HepG2 (cell line): ENCODE measurements around the gene ABCC10. TPM values are rescaled to one million over a fixed set of nuclear protein-coding genes. Genes with fewer than 3 reads are reported as not detected.

Experiments
- ARNTL ChIP-seq: sonication (generic); formaldehyde crosslinking; IDR thresholded peaks from 2 replicates; pipeline ENCODE4 v1.4.0; 2020; ENCODE audit warnings: mild to moderate bottlenecking, missing genetic modification reagents
- KDM5B ChIP-seq: sonication (generic); formaldehyde crosslinking; IDR thresholded peaks from 2 replicates; pipeline ENCODE4 v1.4.0; 2020; ENCODE audit warnings: missing genetic modification reagents, mild to moderate bottlenecking, borderline replicate concordance
- MIER3 ChIP-seq: IDR thresholded peaks from 2 replicates; pipeline ENCODE4 v1.6.1; 2016; ENCODE audit warnings: missing compliant biosample characterization, borderline replicate concordance
- MTA3 ChIP-seq: sonication (generic); formaldehyde crosslinking; IDR thresholded peaks from 2 replicates; pipeline ENCODE4 v1.4.0; 2020; ENCODE audit warnings: missing genetic modification reagents
- NR2F6 ChIP-seq, 2 experiments: IDR thresholded peaks; 2 replicates each; pipeline ENCODE4 v1.6.1; 2016; ENCODE audit warnings: antibody characterized with exemption in 1 of 2, mild to moderate bottlenecking in 1 of 2
- SAP130 ChIP-seq: IDR thresholded peaks from 2 replicates; pipeline ENCODE4 v1.6.1; 2016; ENCODE audit warnings: low read depth
- SIN3B ChIP-seq: fragments of 150-350 bp; IDR thresholded peaks from 2 replicates; pipeline ENCODE4 v1.6.1; 2014; ENCODE audit warnings: low read length
- SMC3 ChIP-seq: IDR thresholded peaks from 2 replicates; pipeline ENCODE4 v1.6.1; 2011; ENCODE audit warnings: low read length, improper control_type of control experiment
- TBP ChIP-seq: sonication (generic); formaldehyde crosslinking; IDR thresholded peaks from 2 replicates; pipeline ENCODE4 v1.5.0; 2020; ENCODE audit warnings: missing genetic modification reagents
- U2AF2 ChIP-seq: fragments of 200-400 bp; formaldehyde crosslinking; IDR thresholded peaks from 2 replicates; pipeline ENCODE4 v1.6.1; 2017; ENCODE audit warnings: low read depth, mild to moderate bottlenecking, low read length
- ZFP1 ChIP-seq: IDR thresholded peaks from 2 replicates; pipeline ENCODE4 v1.6.1; 2016
- ZFP82 ChIP-seq: sonication (generic); formaldehyde crosslinking; IDR thresholded peaks from 2 replicates; pipeline ENCODE4 v1.5.1; 2020; ENCODE audit warnings: mild to moderate bottlenecking, missing genetic modification reagents, borderline replicate concordance
- ZMYM3 ChIP-seq: sonication (generic); formaldehyde crosslinking; IDR thresholded peaks from 2 replicates; pipeline ENCODE4 v1.5.1; 2020; ENCODE audit warnings: mild to moderate bottlenecking, missing genetic modification reagents
- ZNF12 ChIP-seq: sonication (generic); formaldehyde crosslinking; IDR thresholded peaks from 2 replicates; pipeline ENCODE4 v1.5.0; 2020; ENCODE audit warnings: missing genetic modification reagents
- ZNF234 ChIP-seq: sonication (generic); formaldehyde crosslinking; conservative IDR thresholded peaks from 2 replicates; pipeline ENCODE4 v1.5.1; 2020; ENCODE audit warnings: mild to moderate bottlenecking, missing genetic modification reagents
- ZNF430 ChIP-seq: sonication (generic); formaldehyde crosslinking; IDR thresholded peaks from 2 replicates; pipeline ENCODE4 v1.9.0; 2021; ENCODE audit warnings: mild to moderate bottlenecking, missing genetic modification reagents
- ZNF496 ChIP-seq: sonication (generic); formaldehyde crosslinking; IDR thresholded peaks from 2 replicates; pipeline ENCODE4 v1.8.1; 2023; ENCODE audit warnings: mild to moderate bottlenecking, moderate library complexity, missing genetic modification reagents; ENCODE audit not compliant: insufficient replicate concordance
- ZNF530 ChIP-seq: sonication (generic); formaldehyde crosslinking; IDR thresholded peaks from 2 replicates; pipeline ENCODE4 v1.5.0; 2020; ENCODE audit warnings: low read depth, mild to moderate bottlenecking, missing genetic modification reagents
- ZNF703 ChIP-seq: sonication (generic); formaldehyde crosslinking; IDR thresholded peaks from 2 replicates; pipeline ENCODE4 v1.5.1; 2020; ENCODE audit warnings: missing genetic modification reagents, mild to moderate bottlenecking, moderate library complexity, borderline replicate concordance
- ZSCAN22 ChIP-seq: sonication (generic); formaldehyde crosslinking; IDR thresholded peaks from 2 replicates; pipeline ENCODE4 v1.4.0; 2020; ENCODE audit warnings: mild to moderate bottlenecking, missing genetic modification reagents
- polyA plus RNA-seq, 8 experiments: library from polyadenylated mRNA; depleted of rRNA in 3 of 8; stranded (reverse) in 7 of 8; unstranded in 1 of 8; fragments of >200 nt; fragmentation: Illumina TruSeq in 4 of 8; extraction: Trizol in 4 of 8; gene quantifications; 2 replicates each; pipeline versions ENCODE4 v1.2.1 to v1.2.3, GENCODE V29; 2011 to 2016; ENCODE audit warnings: low read depth in 4 of 8, missing spikeins in 1 of 8, mixed read lengths in 1 of 8; ENCODE audit not compliant: insufficient read depth in 1 of 8
- total RNA-seq, 5 experiments: library from RNA; depleted of rRNA; stranded (reverse); fragments of >200 nt; fragmentation: Illumina TruSeq; extraction: Trizol; gene quantifications; 2 replicates each; pipeline ENCODE4 v1.2.3, GENCODE V29; 2016; ENCODE audit warnings: low read depth in 1 of 5
- TF ChIP-seq, protein P1 (sequence below): sonication (generic); formaldehyde crosslinking; IDR thresholded peaks from 2 replicates; pipeline ENCODE4 v1.4.0; 2020; ENCODE audit warnings: mild to moderate bottlenecking, missing genetic modification reagents
- TF ChIP-seq, protein P2 (sequence below): fragments of 450-650 bp; IDR thresholded peaks from 2 replicates; pipeline ENCODE4 v1.6.1; 2016
- TF ChIP-seq, protein P3 (sequence below): sonication (generic); formaldehyde crosslinking; IDR thresholded peaks from 2 replicates; pipeline ENCODE4 v1.4.0; 2020; ENCODE audit warnings: missing genetic modification reagents, borderline replicate concordance
- TF ChIP-seq, protein P4 (sequence below): conservative IDR thresholded peaks from 2 replicates; pipeline ENCODE4 v1.6.1; 2018; ENCODE audit warnings: missing genetic modification reagents

ABCC10 gene
- total and polyA plus RNA-seq, 2 of the 13 experiments (the other 11 are each of a cell fraction or from before 2014, with no cell fraction given), result 16.0 to 24.3 TPM

DNA sequence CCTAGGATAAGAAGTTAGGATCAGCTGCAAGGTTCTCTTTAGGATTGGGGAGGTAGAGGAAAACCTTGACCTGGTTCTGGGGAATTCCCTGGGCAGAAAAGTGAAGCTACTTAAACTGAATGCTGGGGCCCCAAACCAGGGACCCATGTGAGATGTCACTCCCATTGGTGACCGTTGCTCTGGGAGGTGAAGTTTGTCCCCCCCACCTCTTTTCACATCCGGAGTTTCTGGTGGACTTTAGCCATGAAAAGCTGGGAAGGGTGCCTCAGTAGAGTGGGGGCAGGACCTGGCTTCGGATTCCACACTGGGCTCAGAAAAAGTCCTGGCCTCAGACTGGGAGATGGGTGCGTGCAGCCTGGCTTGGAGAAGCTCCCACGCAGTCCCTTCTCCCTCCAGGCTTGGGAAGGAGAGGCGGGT lies 63.2 kb downstream of the ABCC10 start (continued):
- no peak for TF ChIP-seq ZNF530
- no peak for TF ChIP-seq ZSCAN22
- TF ChIP-seq SMC3, result no peak
- TF ChIP-seq TBP, result no peak
- peak; percentile 77 for TF ChIP-seq NR2F6 (IDR thresholded peaks at IDR 0.05)
- peak; percentile 87 for TF ChIP-seq NR2F6 (CRISPR knock-in tag; IDR thresholded peaks at IDR 0.05)
- TF ChIP-seq ZNF703, result no peak
- no peak for TF ChIP-seq SIN3B
- no peak for TF ChIP-seq ZNF234 (CRISPR knock-in tag)
- no peak; the same call in none of the 2 replicates for TF ChIP-seq SAP130
- no peak for TF ChIP-seq U2AF2
- peak; percentile 22; the same call in 1 of the 2 replicates for TF ChIP-seq ZNF12
- TF ChIP-seq ZNF496 (CRISPR knock-in tag), result no peak
- peak; percentile 96; the same call in 1 of the 2 replicates for TF ChIP-seq ZMYM3 (CRISPR knock-in tag)
- no peak for TF ChIP-seq KDM5B (CRISPR knock-in tag)
- TF ChIP-seq ARNTL, result no peak
- TF ChIP-seq ZFP1, result no peak
- TF ChIP-seq, protein P1, sequence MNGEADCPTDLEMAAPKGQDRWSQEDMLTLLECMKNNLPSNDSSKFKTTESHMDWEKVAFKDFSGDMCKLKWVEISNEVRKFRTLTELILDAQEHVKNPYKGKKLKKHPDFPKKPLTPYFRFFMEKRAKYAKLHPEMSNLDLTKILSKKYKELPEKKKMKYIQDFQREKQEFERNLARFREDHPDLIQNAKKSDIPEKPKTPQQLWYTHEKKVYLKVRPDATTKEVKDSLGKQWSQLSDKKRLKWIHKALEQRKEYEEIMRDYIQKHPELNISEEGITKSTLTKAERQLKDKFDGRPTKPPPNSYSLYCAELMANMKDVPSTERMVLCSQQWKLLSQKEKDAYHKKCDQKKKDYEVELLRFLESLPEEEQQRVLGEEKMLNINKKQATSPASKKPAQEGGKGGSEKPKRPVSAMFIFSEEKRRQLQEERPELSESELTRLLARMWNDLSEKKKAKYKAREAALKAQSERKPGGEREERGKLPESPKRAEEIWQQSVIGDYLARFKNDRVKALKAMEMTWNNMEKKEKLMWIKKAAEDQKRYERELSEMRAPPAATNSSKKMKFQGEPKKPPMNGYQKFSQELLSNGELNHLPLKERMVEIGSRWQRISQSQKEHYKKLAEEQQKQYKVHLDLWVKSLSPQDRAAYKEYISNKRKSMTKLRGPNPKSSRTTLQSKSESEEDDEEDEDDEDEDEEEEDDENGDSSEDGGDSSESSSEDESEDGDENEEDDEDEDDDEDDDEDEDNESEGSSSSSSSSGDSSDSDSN (CRISPR knock-in tag), result no peak
- TF ChIP-seq, protein P2, sequence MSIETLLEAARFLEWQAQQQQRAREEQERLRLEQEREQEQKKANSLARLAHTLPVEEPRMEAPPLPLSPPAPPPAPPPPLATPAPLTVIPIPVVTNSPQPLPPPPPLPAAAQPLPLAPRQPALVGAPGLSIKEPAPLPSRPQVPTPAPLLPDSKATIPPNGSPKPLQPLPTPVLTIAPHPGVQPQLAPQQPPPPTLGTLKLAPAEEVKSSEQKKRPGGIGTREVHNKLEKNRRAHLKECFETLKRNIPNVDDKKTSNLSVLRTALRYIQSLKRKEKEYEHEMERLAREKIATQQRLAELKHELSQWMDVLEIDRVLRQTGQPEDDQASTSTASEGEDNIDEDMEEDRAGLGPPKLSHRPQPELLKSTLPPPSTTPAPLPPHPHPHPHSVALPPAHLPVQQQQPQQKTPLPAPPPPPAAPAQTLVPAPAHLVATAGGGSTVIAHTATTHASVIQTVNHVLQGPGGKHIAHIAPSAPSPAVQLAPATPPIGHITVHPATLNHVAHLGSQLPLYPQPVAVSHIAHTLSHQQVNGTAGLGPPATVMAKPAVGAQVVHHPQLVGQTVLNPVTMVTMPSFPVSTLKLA, result no peak
- no peak for TF ChIP-seq ZNF430
- TF ChIP-seq ZFP82, result no peak
- TF ChIP-seq MIER3 (CRISPR knock-in tag), result peak; percentile 69; the same call in 1 of the 2 replicates
- TF ChIP-seq, protein P3, sequence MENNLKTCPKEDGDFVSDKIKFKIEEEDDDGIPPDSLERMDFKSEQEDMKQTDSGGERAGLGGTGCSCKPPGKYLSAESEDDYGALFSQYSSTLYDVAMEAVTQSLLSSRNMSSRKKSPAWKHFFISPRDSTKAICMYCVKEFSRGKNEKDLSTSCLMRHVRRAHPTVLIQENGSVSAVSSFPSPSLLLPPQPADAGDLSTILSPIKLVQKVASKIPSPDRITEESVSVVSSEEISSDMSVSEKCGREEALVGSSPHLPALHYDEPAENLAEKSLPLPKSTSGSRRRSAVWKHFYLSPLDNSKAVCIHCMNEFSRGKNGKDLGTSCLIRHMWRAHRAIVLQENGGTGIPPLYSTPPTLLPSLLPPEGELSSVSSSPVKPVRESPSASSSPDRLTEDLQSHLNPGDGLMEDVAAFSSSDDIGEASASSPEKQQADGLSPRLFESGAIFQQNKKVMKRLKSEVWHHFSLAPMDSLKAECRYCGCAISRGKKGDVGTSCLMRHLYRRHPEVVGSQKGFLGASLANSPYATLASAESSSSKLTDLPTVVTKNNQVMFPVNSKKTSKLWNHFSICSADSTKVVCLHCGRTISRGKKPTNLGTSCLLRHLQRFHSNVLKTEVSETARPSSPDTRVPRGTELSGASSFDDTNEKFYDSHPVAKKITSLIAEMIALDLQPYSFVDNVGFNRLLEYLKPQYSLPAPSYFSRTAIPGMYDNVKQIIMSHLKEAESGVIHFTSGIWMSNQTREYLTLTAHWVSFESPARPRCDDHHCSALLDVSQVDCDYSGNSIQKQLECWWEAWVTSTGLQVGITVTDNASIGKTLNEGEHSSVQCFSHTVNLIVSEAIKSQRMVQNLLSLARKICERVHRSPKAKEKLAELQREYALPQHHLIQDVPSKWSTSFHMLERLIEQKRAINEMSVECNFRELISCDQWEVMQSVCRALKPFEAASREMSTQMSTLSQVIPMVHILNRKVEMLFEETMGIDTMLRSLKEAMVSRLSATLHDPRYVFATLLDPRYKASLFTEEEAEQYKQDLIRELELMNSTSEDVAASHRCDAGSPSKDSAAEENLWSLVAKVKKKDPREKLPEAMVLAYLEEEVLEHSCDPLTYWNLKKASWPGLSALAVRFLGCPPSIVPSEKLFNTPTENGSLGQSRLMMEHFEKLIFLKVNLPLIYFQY (CRISPR knock-in tag), result peak; percentile 76; the same call in 1 of the 2 replicates
- TF ChIP-seq MTA3 (CRISPR knock-in tag), result no peak
- TF ChIP-seq, protein P4, sequence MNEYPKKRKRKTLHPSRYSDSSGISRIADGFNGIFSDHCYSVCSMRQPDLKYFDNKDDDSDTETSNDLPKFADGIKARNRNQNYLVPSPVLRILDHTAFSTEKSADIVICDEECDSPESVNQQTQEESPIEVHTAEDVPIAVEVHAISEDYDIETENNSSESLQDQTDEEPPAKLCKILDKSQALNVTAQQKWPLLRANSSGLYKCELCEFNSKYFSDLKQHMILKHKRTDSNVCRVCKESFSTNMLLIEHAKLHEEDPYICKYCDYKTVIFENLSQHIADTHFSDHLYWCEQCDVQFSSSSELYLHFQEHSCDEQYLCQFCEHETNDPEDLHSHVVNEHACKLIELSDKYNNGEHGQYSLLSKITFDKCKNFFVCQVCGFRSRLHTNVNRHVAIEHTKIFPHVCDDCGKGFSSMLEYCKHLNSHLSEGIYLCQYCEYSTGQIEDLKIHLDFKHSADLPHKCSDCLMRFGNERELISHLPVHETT (CRISPR knock-in tag), result no peak
